Fibroblast of upper back skin (primary cell): ENCODE data around the gene PDGFB.

Experiments used
- DNase-seq: peaks from one replicate; pipeline ENCODE4 v3.0.0-alpha.2; 2013

PDGFB gene

GRCh38 chr22:39238966-39239505 lies 5.7 kb downstream of the PDGFB start:
- DNase-seq = no peak

GRCh38 chr22:39238561-39238960 lies 6.2 kb downstream of the PDGFB start:
- DNase-seq = no peak

- DNase-seq = no peak
Measured at GRCh38 chr22:39238101-39238466, 6.7 kb downstream of the PDGFB start.

GRCh38 chr22:39237318-39238100 lies 7.3 kb downstream of the PDGFB start:
- no peak for DNase-seq

- DNase-seq = no peak
Measured at GRCh38 chr22:39236321-39237317, 8.2 kb downstream of the PDGFB start.

- no peak for DNase-seq
Measured at GRCh38 chr22:39234867-39235687, 9.7 kb downstream of the PDGFB start.

- DNase-seq = no peak
Measured at GRCh38 chr22:39234472-39234787, 10.4 kb downstream of the PDGFB start.

GRCh38 chr22:39233710-39234471 lies 10.9 kb downstream of the PDGFB start:
- no peak for DNase-seq

- DNase-seq = no peak
Measured at GRCh38 chr22:39232806-39233709, 11.7 kb downstream of the PDGFB start.

GRCh38 chr22:39232246-39232645 lies 12.5 kb downstream of the PDGFB start:
- no peak for DNase-seq

GRCh38 chr22:39231197-39231950 lies 13.4 kb downstream of the PDGFB start:
- DNase-seq = no peak

- no peak for DNase-seq
Measured at GRCh38 chr22:39230261-39231196, 14.3 kb downstream of the PDGFB start.

GRCh38 chr22:39229688-39230260 lies 15.0 kb downstream of the PDGFB start:
- DNase-seq = no peak

- no peak for DNase-seq
Measured at GRCh38 chr22:39229075-39229474, 15.7 kb downstream of the PDGFB start.

GRCh38 chr22:39227542-39228272 lies 17.1 kb downstream of the PDGFB start:
- no peak for DNase-seq

GRCh38 chr22:39226353-39226752 lies 18.4 kb downstream of the PDGFB start:
- no peak for DNase-seq

- DNase-seq = no peak
Measured at GRCh38 chr22:39225591-39225990, 19.2 kb downstream of the PDGFB start.

- no peak for DNase-seq
Measured at GRCh38 chr22:39224550-39224949, 20.2 kb downstream of the PDGFB start.
